ENCODE data around the gene SLC39A1. TPM values are rescaled to one million over a fixed set of nuclear protein-coding genes. Genes with fewer than 3 reads are reported as not detected.

The SLC39A1 gene
- total RNA-seq, 4 donors from 2014 or later: 37.1 to 63.2 (median 47.9) TPM

DNA sequence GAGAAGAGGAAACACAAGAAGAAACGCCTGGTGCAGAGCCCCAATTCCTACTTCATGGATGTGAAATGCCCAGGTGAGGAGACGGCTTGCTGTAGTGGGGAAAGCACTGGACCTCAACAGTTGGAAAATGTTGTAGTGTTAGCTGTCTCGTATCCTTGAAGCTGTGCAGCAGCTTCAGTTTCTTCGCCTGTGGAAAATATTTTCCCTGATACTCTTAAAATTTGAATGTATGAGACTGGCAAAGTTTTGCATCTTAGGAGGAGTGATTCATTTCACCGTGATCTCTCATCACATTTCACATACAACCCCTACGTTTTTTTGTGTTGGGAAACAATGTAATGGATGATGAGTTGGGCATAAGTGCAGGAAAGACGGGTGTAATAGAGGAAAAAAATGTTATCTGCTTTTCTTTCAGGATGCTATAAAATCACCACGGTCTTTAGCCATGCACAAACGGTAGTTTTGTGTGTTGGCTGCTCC lies 27.9 kb upstream of the SLC39A1 start:
- Histone ChIP-seq H3K27ac (peak overlapping the region; percentile 92 to 97 (median 94)), H3K9me3 (no peaks in the 10 kb centered on the region), H3K36me3 (peaks cover 0 to 33% of the 10 kb centered on the region in 2 donors), H3K4me1 (peaks cover 24 to 26% of the 10 kb centered on the region in 2 donors), H3K4me3 (peak overlapping the region; percentile 80 to 98 (median 90)), H3K27me3 (no peaks in the 10 kb centered on the region)
- DNase-seq: no peak
- intact Hi-C loops (cut with DNase I; ENCODE audit: low total_unique reads) (loop anchor here (2.0 to 10.0 kb wide), 3 partner anchors 194 to 320 kb away; partner anchors contain the start of genes HAX1 and ILF2), in situ Hi-C loops (cut with MboI; ENCODE audit: low sequenced_read_pairs in 4 of 4) (loop anchor here (10.0 to 25.0 kb wide), 5 partner anchors 284 to 479 kb away; partner anchors contain the start of genes ILF2 (in 2 of the 4), SNAPIN (in 2 of the 4), HAX1 (in 1 of the 4) and NPR1 (in 1 of the 4))
- TF ChIP-seq POLR2A (IDR thresholded peaks at IDR 0.05) (no peak), CTCF (IDR thresholded peaks at IDR 0.05 in 4 of 5, conservative IDR thresholded peaks at IDR 0.05 in 1 of 5) (no peak)
- no peak for ATAC-seq

DNA sequence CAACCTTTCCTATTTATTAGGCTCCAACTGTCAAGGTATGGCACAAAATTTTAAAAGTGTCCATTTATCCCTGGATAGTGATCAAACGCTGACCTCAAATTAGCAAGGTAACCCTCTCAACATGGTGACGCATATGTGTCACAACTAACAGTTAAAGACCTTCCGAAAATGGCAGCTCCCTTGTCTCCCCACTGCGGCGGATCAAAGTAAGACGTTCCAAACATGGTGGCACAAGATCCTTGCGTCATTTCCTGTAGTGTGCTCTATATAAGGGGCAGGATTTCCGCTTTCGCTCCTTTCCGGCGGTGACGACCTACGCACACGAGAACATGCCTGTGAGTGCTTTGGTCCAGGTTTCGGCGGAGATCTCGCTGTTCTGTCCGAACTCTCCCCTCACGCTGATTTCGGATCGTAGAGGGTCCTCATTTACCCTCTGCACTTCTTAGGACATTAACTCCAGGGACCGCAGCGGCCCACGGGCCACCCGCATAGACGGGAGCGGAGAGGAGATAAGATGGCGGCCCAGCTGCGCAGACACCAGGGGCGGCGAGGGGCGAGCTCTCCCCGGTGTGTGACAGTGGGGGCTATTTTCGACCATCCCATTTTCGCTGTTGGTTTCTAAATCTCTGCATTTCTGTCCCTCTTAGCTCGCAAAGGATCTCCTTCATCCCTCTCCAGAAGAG lies 27.3 kb upstream of the SLC39A1 start, which contains the start of gene RPS27:
Gene RPS27 (plus strand): TSS at position 295 of the 683 bp plus-strand sequence. CDS start 35 bp downstream, at position 330.
- Histone ChIP-seq H3K4me1 (peaks cover 24 to 26% of the 10 kb centered on the region in 2 donors), H3K9me3 (no peaks in the 10 kb centered on the region), H3K27me3 (no peaks in the 10 kb centered on the region), H3K4me3 (peak within 1 kb of the TSS; percentile 80 to 98 (median 90)), H3K27ac (peak within 1 kb of the TSS; percentile 92 to 97 (median 94)), H3K36me3 (peaks cover 0 to 33% of the 10 kb centered on the region in 2 donors)
- in situ Hi-C loops (cut with MboI; ENCODE audit: low sequenced_read_pairs in 4 of 4) (loop anchor here (10.0 to 25.0 kb wide), 5 partner anchors 284 to 478 kb away; partner anchors contain the start of genes ILF2 (in 2 of the 4), SNAPIN (in 2 of the 4), HAX1 (in 1 of the 4) and NPR1 (in 1 of the 4)), intact Hi-C loops (cut with DNase I; ENCODE audit: low total_unique reads) (loop anchor here (2.0 to 10.0 kb wide), 3 partner anchors 194 to 320 kb away; partner anchors contain the start of genes HAX1 and ILF2)
- TF ChIP-seq CTCF (IDR thresholded peaks at IDR 0.05 in 4 of 5, conservative IDR thresholded peaks at IDR 0.05 in 1 of 5): no peak
- peak; percentile 99 for TF ChIP-seq POLR2A (IDR thresholded peaks at IDR 0.05)
- peak; percentile 92 to 95 for ATAC-seq
- peak; percentile 92 to 95 for DNase-seq

DNA sequence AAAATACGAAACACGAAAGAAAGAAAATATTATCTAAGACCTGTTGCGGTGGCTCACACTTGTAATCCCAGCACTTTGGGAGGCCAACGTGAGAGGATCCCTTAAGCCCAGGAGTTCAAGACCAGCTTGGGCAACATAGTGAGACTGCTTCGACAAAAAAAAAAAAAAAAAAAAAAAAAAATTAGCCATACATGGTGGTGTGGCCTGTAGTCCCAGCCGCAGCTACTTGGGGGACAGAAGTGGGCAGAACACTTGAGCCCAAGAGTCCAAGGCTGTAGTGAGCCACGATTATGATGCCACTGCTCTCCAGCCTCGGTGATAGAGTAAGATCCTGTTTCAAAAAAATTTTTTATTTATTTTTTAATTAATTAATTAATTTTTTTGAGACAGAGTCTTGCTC lies 24.3 kb upstream of the SLC39A1 start:
- Histone ChIP-seq H3K9me3 (no peaks in the 10 kb centered on the region), H3K27me3 (no peaks in the 10 kb centered on the region), H3K36me3 (peaks cover 0 to 13% of the 10 kb centered on the region in 2 donors), H3K4me1 (peaks cover 19 to 22% of the 10 kb centered on the region in 2 donors), H3K27ac (peak overlapping the region in 2 of 4 donors; percentile 80 to 89), H3K4me3 (no peak overlapping the region)
- DNase-seq: no peak
- in situ Hi-C loops (cut with MboI; ENCODE audit: low sequenced_read_pairs in 4 of 4): loop anchor here (5.0 to 25.0 kb wide), 9 partner anchors 40 to 475 kb away; partner anchors contain the start of genes ILF2 (in 2 of the 4), SNAPIN (in 2 of the 4), DENND4B (in 1 of the 4) and GATAD2B (in 1 of the 4)
- TF ChIP-seq POLR2A (IDR thresholded peaks at IDR 0.05) (no peak), CTCF (IDR thresholded peaks at IDR 0.05 in 4 of 5, conservative IDR thresholded peaks at IDR 0.05 in 1 of 5) (no peak)
- intact Hi-C loops (cut with DNase I; ENCODE audit: low total_unique reads): loop anchor here (5.0 kb wide), 2 partner anchors 65 to 420 kb away; partner anchors contain the start of genes GATAD2B and S100A2
- no peak for ATAC-seq

GRCh38 chr1:153985941-153986761 lies 22.8 kb upstream of the SLC39A1 start, which contains the start of gene RAB13:
TSS of gene RAB13 (minus strand) at chr1:153986339. CDS start at chr1:153986236, 103 bp downstream.
- peak within 1 kb of the TSS; percentile 59 to 66 (median 63) for H3K4me3 ChIP-seq
- no peaks in the 10 kb centered on the region for H3K36me3 ChIP-seq
- ATAC-seq (peak; percentile 59 to 63), DNase-seq (peak; percentile 78 to 82)
- no peak for TF ChIP-seq CTCF (IDR thresholded peaks at IDR 0.05 in 4 of 5, conservative IDR thresholded peaks at IDR 0.05 in 1 of 5)
- TF ChIP-seq POLR2A (IDR thresholded peaks at IDR 0.05): peak; percentile 33 to 39
- peak within 1 kb of the TSS; percentile 80 to 89 (median 88) for H3K27ac ChIP-seq
- peaks cover 7% of the 10 kb centered on the region in 2 donors for H3K4me1 ChIP-seq
- H3K9me3 ChIP-seq: no peaks in the 10 kb centered on the region
- intact Hi-C loops (cut with DNase I; ENCODE audit: low total_unique reads) (loop anchor here (1.0 to 5.0 kb wide), 5 partner anchors 19 to 419 kb away; partner anchors contain the start of genes CREB3L4, DENND4B, GATAD2B and S100A2), in situ Hi-C loops (cut with MboI; ENCODE audit: low sequenced_read_pairs in 4 of 4) (loop anchor here (5.0 to 25.0 kb wide), 9 partner anchors 39 to 474 kb away; partner anchors contain the start of genes ILF2 (in 2 of the 4), SNAPIN (in 2 of the 4), DENND4B (in 1 of the 4) and GATAD2B (in 1 of the 4))
- H3K27me3 ChIP-seq: no peaks in the 10 kb centered on the region

Data from gastrocnemius medialis (tissue), 4 donors.